Breast epithelium (tissue), 4 donors: ENCODE measurements around the gene ACACA. TPM values are rescaled to one million over a fixed set of nuclear protein-coding genes. Genes with fewer than 3 reads are reported as not detected.

Source experiments
- DNase-seq, 2 donors: peaks; one replicate each; pipeline ENCODE4 v3.0.0-alpha.2; 2019; ENCODE audit warnings: low spot score in 2 of 2
- H3K27ac ChIP-seq, 2 donors: fragments of 200-600 bp; sonication (generic) in 1 of 2; one replicate each; pipeline ENCODE4 v1.5.1; 2016 to 2019; ENCODE audit warnings: mild to moderate bottlenecking in 1 of 2
- H3K27me3 ChIP-seq, 2 donors: fragments of 200-600 bp; sonication (generic) in 1 of 2; one replicate each; pipeline versions ENCODE4 v1.5.1 to v1.6.0; 2017 to 2019; ENCODE audit warnings: control low read depth in 1 of 2, mild to moderate bottlenecking in 1 of 2
- H3K36me3 ChIP-seq: fragments of 200-600 bp; one replicate; pipeline ENCODE4 v1.5.1; 2019
- H3K4me1 ChIP-seq, 2 donors: fragments of 200-600 bp; sonication (generic); one replicate each; pipeline ENCODE4 v1.5.1; 2016 to 2019; ENCODE audit warnings: control low read depth in 1 of 2
- H3K4me3 ChIP-seq, 3 donors: fragments of 200-600 bp; sonication (generic); 1 replicate in 2 of 3; 2 replicates in 1 of 3; pipeline ENCODE4 v1.5.1; 2016 to 2019; ENCODE audit warnings: mild to moderate bottlenecking in 3 of 3, moderate library complexity in 2 of 3
- H3K9me3 ChIP-seq, 2 donors: fragments of 200-600 bp; sonication (generic) in 1 of 2; one replicate each; pipeline ENCODE4 v1.5.1; 2016 to 2019; ENCODE audit warnings: control low read depth in 1 of 2
- POLR2A ChIP-seq: fragments of 450-650 bp; IDR thresholded peaks from one replicate; pipeline ENCODE4 v1.6.1; 2016; ENCODE audit warnings: antibody characterized with exemption, mild to moderate bottlenecking, moderate library complexity
- POLR2AphosphoS5 ChIP-seq, 3 donors: sonication (generic); formaldehyde crosslinking; IDR thresholded peaks; one replicate each; pipeline ENCODE4 v1.6.1; 2017; ENCODE audit warnings: antibody characterized with exemption in 3 of 3
- intact Hi-C: fragments of 100-400 bp; cut with DNase I; formaldehyde crosslinking; loops from one replicate; pipeline ENCODE4 v1.15.1; 2023; ENCODE audit warnings: low total_unique reads
- total RNA-seq, 3 donors: library from RNA; depleted of rRNA; stranded (reverse); fragments of >200 nt; gene quantifications; one replicate each; pipeline ENCODE4 v1.1.0, GENCODE V29; 2016
- TF ChIP-seq, protein P1 (sequence below), 3 donors: fragments of 450-650 bp; IDR thresholded peaks; one replicate each; pipeline ENCODE4 v1.5.1; 2016 to 2017; ENCODE audit warnings: antibody characterized with exemption in 3 of 3, mild to moderate bottlenecking in 3 of 3, moderate library complexity in 3 of 3

The ACACA gene
- total RNA-seq, 3 donors from 2014 or later: 32.8 to 46.5 (median 36.1) TPM

DNA sequence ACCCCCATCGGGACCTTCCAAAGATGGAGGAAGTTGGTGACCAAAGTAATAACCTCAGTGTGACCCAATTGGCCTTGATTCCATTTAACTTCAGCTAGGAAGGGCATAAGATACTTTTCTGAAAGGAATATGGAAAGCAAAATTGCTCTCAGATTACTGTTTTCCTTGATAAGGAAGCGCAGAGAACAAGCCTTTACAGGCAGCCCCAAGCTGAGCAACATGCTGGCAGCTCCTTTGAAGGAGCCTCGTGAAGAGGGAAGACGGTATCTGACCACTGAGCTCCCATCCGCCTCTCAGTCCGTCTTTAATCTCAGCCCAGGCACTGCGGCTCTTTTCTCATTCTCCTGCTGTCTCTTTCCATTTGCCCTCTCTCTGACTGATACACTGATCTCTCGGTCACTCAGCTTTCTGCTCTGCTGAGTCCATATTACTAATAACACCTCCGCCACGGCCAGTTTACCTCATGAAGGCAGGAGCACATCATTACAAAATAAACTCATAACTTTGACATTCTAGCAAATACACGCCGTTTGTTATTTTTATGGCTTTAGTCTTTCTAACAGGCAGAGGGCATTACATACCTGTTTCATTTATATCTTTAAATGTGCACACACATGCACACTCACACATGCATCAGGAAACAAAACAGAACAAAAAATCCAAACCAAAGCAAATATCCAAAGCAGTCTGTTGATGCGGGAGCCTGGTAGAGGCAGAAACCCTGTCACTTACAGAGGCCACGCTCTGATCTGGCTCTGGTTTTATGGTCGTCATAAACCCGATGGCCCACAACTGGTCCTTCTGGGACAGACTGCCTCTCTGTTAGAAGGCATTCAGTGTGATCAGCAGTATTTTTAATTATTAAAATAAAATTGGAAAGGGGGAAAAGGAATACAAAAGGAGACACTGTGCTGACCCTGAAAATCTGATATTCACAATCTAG is 274.7 kb downstream of the ACACA start:
- Histone ChIP-seq H3K4me1 (no peaks in the 10 kb centered on the region), H3K27ac (no peak overlapping the region), H3K4me3 (no peak overlapping the region), H3K27me3 (no peaks in the 10 kb centered on the region), H3K9me3 (no peaks in the 10 kb centered on the region), H3K36me3 (no peaks in the 10 kb centered on the region)
- no peak for TF ChIP-seq POLR2AphosphoS5 (IDR thresholded peaks at IDR 0.05)
- TF ChIP-seq, protein P1, sequence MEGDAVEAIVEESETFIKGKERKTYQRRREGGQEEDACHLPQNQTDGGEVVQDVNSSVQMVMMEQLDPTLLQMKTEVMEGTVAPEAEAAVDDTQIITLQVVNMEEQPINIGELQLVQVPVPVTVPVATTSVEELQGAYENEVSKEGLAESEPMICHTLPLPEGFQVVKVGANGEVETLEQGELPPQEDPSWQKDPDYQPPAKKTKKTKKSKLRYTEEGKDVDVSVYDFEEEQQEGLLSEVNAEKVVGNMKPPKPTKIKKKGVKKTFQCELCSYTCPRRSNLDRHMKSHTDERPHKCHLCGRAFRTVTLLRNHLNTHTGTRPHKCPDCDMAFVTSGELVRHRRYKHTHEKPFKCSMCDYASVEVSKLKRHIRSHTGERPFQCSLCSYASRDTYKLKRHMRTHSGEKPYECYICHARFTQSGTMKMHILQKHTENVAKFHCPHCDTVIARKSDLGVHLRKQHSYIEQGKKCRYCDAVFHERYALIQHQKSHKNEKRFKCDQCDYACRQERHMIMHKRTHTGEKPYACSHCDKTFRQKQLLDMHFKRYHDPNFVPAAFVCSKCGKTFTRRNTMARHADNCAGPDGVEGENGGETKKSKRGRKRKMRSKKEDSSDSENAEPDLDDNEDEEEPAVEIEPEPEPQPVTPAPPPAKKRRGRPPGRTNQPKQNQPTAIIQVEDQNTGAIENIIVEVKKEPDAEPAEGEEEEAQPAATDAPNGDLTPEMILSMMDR (IDR thresholded peaks at IDR 0.05): no peak
- no peak for TF ChIP-seq POLR2A
- DNase-seq: no peak
- intact Hi-C loops: no loop called here

DNA sequence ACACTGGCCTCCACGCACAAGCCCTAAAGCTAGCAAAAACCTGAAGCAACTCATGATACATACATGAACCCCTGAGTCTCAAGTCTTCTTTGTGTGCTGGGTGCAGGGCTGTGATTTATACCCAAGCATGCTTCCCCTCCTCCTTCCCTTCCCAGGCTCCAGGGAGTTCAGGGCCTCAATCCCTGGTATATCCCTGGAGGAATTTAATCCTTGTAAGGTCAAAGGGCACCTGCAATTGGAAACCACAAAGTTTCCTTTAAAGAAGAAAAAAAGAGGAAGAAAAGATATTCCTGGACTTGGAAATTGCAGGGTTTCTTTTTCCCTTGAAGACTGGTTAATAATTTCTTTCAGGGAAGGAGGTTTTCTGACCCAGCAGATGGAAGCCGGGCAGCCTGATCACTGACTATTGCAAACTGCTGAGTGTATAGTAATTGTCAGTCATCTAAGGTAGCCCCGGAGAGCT is 275.6 kb downstream of the ACACA start:
- Histone ChIP-seq H3K27me3 (no peaks in the 10 kb centered on the region), H3K4me3 (no peak overlapping the region), H3K27ac (no peak overlapping the region), H3K9me3 (no peaks in the 10 kb centered on the region), H3K4me1 (no peaks in the 10 kb centered on the region), H3K36me3 (no peaks in the 10 kb centered on the region)
- no peak for DNase-seq
- TF ChIP-seq POLR2A (no peak), POLR2AphosphoS5 (IDR thresholded peaks at IDR 0.05) (no peak)
- TF ChIP-seq, protein P1 (IDR thresholded peaks at IDR 0.05): no peak
- intact Hi-C loops: no loop called here

DNA sequence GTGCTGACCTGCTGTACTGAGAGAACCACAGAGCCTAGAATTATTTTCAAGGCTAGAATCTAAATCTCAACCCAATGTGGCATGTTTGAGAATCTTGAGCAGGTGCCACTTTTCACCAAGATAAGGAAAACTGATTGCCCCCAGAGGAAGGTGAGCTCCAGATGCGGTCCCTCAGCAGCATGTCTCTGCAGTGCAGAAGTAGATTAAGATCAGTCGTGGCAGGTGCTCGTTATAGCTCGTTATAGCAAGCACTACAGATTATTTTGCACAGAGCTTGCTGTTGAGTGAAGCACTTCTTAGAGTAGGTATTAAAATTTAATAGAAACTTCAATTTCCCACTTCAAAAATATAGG is 281.8 kb downstream of the ACACA start:
- no peaks in the 10 kb centered on the region for H3K27me3 ChIP-seq
- no peaks in the 10 kb centered on the region for H3K9me3 ChIP-seq
- DNase-seq: no peak
- no peak overlapping the region for H3K27ac ChIP-seq
- H3K36me3 ChIP-seq: no peaks in the 10 kb centered on the region
- TF ChIP-seq POLR2AphosphoS5 (IDR thresholded peaks at IDR 0.05) (no peak), POLR2A (no peak)
- TF ChIP-seq, protein P1 (IDR thresholded peaks at IDR 0.05): no peak
- intact Hi-C loops: no loop called here
- no peak overlapping the region for H3K4me3 ChIP-seq
- no peaks in the 10 kb centered on the region for H3K4me1 ChIP-seq

DNA sequence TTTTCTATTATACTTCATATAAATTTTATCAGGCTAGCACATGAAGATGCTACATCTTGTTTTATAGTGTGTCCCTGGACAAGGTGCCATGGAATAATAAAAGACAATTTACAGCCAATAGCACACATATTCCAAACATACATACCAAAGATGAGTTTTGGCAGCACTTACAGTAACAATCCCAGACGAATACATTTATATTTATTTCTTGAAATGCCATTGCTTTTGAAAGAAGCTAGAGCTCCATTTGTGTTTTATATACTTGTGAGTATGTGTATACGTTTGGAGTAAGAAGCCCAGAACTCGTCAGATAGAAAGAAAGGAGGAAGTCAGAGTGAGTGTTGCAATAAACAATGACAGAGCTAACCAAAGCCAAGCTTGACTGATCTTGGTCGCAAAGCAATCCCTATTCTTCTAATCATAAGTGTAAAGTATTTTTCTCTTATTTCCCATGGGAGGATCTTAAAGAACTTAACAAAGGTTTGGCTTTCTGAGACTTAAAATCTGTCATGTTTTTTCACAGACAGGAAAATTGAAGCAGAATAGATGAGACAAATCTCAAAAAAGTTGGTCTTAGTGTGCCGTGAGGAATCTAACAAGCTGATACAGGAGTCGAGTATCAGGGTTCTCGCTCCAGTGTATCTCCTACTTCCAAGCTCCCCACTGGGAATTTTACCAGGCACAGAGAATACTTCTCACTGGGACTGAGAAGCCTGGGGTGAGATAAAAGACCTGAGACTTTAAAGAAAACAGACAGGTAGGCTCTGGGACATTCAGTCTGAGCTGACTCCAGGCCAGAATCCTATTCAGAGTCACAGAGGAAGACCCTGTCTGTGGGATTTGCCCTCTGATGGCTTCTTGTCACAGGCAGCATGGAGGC is 282.5 kb downstream of the ACACA start:
- Histone ChIP-seq H3K4me3 (no peak overlapping the region), H3K36me3 (no peaks in the 10 kb centered on the region), H3K27me3 (no peaks in the 10 kb centered on the region), H3K9me3 (no peaks in the 10 kb centered on the region), H3K4me1 (no peaks in the 10 kb centered on the region), H3K27ac (no peak overlapping the region)
- no peak for DNase-seq
- intact Hi-C loops: no loop called here
- no peak for TF ChIP-seq POLR2A
- TF ChIP-seq POLR2AphosphoS5 (IDR thresholded peaks at IDR 0.05): no peak
- TF ChIP-seq, protein P1 (IDR thresholded peaks at IDR 0.05): no peak
